NT2/D1 (cell line): ENCODE data around the gene CNNM3.

Experiments
- YY1 ChIP-seq: IDR thresholded peaks from 2 replicates; pipeline ENCODE4 v1.6.1; 2011; ENCODE audit not compliant: insufficient read length, insufficient read depth
- ZNF274 ChIP-seq: IDR thresholded peaks from 2 replicates; pipeline ENCODE4 v1.6.1; 2011; ENCODE audit warnings: mild to moderate bottlenecking, low read depth, low read length

- TF ChIP-seq ZNF274 (no peak), YY1 (no peak)
These were observed 8.2 kb downstream of the CNNM3 start for GRCh38 chr2:96824079-96824870.
